ENCODE data around the gene ZSCAN23. TPM values are rescaled to one million over a fixed set of nuclear protein-coding genes. Genes with fewer than 3 reads are reported as not detected.

ZSCAN23 gene
- total RNA-seq: 0.65 and 1.5 TPM in 2 replicates

DNA sequence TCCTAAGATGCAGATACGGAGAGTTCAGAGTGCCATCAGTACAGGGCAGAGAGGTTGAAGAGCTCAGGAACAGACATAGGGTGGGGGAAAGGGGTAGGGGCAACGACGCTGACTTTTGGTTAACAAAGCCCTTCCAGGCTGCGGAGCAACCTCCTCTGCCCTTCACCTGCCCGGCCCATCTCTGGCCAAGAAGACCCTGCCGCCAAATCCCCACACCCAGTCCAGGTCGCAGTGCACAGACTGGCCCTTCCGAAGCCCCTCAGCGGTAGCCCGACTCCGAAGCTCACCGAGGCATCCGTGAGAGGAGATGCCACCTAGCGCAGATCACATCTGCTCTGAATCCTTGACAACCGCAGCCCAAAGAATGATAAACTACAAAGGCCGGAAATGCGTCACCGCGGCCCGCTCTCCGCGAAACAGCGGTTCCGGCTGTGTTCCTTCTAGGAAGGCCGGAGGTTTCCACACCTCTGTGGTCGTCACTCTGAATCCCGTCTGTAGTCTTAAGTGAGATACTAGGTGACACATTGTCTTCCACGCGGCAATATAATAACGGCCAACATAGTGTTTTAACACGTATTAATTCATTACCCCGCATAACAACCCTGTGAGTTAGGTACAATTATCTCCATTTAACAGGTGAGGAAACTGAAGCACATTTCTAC, at the start of gene ZSCAN23:
ZSCAN23 (minus strand) TSS at position 380 of the 662 bp plus-strand sequence. CDS start 7,225 bp downstream, outside the sequence.

DNA sequence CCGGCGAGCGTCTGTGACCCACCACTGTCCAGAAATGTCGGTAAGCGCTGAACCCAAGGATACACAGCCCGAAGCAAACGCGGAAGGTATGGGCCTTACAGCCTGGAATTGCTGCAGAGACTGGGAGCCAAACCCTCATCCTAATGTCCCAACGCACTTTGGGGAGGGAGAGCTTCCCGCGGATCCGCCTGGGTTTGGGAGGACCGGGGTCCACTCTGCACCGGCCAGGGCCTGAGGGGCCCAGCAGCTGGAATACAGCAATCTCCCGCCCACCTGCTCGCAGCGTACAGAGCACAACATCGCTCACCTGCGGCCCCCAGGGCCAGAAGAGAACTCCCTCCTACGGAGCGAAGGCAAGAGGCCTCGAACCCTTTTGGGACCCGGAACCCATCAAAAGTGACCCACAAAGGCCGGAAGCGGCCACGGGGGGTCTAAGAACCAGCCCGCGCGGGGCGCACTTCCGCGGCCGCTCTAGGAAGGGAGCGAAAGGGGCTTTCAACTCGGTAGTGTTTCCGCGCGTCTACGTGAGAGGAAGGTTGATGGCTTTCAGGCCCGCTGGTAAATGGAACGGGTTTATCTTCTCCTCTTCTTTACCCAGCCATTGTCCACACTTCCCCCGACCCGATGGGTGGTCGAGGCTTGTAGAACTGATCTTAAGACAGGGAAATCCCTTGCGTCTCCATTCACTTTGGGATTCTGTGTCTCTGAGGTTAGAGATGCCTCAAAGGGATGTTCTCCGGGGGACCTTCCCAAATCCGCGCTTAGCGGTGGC, 43.8 kb downstream of the ZSCAN23 start, which contains the start of gene ZSCAN12:
ZSCAN12 (minus strand) TSS at position 398 of the 772 bp plus-strand sequence. CDS start 1,342 bp downstream, outside the sequence.

Small RNA genes lying within 50 kb of the gene (small RNA-seq; reads per million reads assigned to genes)
- gene RNU2-45P: not detected

Other genes with a start within 250 kb of the ZSCAN23 start
- gene ZSCAN9, start 218.2 kb downstream of the ZSCAN23 start, total RNA-seq: 16.7 and 17.3 TPM in 2 replicates
- gene ZKSCAN4, start 191.2 kb downstream of the ZSCAN23 start, total RNA-seq: 3.2 and 4.8 TPM in 2 replicates
- 0.43 and 0.80 TPM in 2 replicates for gene NKAPL, start 184.2 kb downstream of the ZSCAN23 start, total RNA-seq
- gene ZSCAN26, start 176.3 kb downstream of the ZSCAN23 start, total RNA-seq: 15.0 and 15.1 TPM in 2 replicates
- gene PGBD1, start 161.9 kb downstream of the ZSCAN23 start, total RNA-seq: 9.1 and 9.7 TPM in 2 replicates
- gene ZSCAN31, start 107.3 kb downstream of the ZSCAN23 start, total RNA-seq: 66.2 and 80.3 TPM in 2 replicates
- 3.1 and 3.4 TPM in 2 replicates for gene ZKSCAN3, start 93.5 kb downstream of the ZSCAN23 start, total RNA-seq
- 4.9 and 5.7 TPM in 2 replicates for gene ZSCAN12, start 43.7 kb downstream of the ZSCAN23 start, total RNA-seq
- not detected in 2 replicates for gene GPX6, start 72.3 kb upstream of the ZSCAN23 start, total RNA-seq
- not detected in 2 replicates for gene GPX5, start 82.4 kb upstream of the ZSCAN23 start, total RNA-seq